Measurements from ENCODE around the gene ZNF396.

GRCh38 chr18:35413163-35413511 lies 36.0 kb upstream of the ZNF396 start:
- TF ChIP-seq POLR2A (IDR thresholded peaks at IDR 0.05) (no peak), CTCF (IDR thresholded peaks at IDR 0.05) (no peak)
